ENCODE data around the gene PLEKHA7. TPM values are rescaled to one million over a fixed set of nuclear protein-coding genes. Genes with fewer than 3 reads are reported as not detected.

PLEKHA7 gene
- total and polyA plus RNA-seq, 4 donors: 13.3 to 31.8 (median 21.5) TPM

DNA sequence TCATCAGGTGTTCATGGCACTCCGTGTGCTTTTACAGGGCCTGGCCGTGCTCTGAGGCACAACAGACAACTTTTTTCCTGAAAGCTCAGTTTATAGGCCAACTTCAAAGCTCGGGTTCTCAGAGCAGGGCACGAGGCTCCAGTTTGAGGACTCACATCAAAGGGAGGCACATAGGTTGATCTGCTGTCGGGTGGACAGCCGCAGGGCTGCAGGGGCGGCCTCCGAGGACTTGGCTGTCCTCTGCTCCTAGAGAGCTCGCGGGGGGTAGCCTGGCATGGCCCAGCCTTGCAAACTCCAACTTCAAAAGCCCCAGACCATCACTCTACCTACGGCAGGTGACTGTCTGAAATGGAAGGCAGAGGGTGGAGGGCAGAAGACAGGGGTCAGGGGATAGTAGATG lies 244.2 kb downstream of the PLEKHA7 start:
- Histone ChIP-seq H3K27me3 (ENCODE audit: control insufficient read depth in 3 of 3, insufficient read depth in 3 of 3, low read length in 2 of 3) (peaks cover 0 to 2% (median 0%) of the 10 kb centered on the region in 3 donors), H3K9me3 (ENCODE audit: control insufficient read depth in 4 of 4, insufficient read depth in 3 of 4, low read length in 3 of 4) (peaks cover 0 to 2% (median 0%) of the 10 kb centered on the region in 4 donors), H3K4me1 (ENCODE audit: control insufficient read depth in 5 of 5, insufficient read depth in 5 of 5, low read length in 5 of 5) (no peaks in the 10 kb centered on the region), H3K4me3 (no peak overlapping the region), H3K27ac (ENCODE audit: low read depth in 1 of 2, low read length in 1 of 2) (no peak overlapping the region), H3K9ac (ENCODE audit: insufficient read depth in 1 of 2, low read length in 2 of 2) (no peak overlapping the region), H3K36me3 (ENCODE audit: control insufficient read depth in 4 of 4, insufficient read depth in 4 of 4, low read length in 4 of 4) (no peaks in the 10 kb centered on the region)
- DNase-seq (no peak), ATAC-seq (ENCODE audit: insufficient read depth, low FRiP score) (no peak)
- TF ChIP-seq, protein P1, sequence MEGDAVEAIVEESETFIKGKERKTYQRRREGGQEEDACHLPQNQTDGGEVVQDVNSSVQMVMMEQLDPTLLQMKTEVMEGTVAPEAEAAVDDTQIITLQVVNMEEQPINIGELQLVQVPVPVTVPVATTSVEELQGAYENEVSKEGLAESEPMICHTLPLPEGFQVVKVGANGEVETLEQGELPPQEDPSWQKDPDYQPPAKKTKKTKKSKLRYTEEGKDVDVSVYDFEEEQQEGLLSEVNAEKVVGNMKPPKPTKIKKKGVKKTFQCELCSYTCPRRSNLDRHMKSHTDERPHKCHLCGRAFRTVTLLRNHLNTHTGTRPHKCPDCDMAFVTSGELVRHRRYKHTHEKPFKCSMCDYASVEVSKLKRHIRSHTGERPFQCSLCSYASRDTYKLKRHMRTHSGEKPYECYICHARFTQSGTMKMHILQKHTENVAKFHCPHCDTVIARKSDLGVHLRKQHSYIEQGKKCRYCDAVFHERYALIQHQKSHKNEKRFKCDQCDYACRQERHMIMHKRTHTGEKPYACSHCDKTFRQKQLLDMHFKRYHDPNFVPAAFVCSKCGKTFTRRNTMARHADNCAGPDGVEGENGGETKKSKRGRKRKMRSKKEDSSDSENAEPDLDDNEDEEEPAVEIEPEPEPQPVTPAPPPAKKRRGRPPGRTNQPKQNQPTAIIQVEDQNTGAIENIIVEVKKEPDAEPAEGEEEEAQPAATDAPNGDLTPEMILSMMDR (IDR thresholded peaks at IDR 0.05; ENCODE audit: control extremely low read depth, extremely low read depth): no peak
- 80 to 90% methylated on average over 11 of the region's 11 CpGs for WGBS, 2 donors

GRCh38 chr11:16769386-16769785 lies 244.8 kb downstream of the PLEKHA7 start:
- peaks cover 0 to 2% (median 0%) of the 10 kb centered on the region in 3 donors for H3K27me3 ChIP-seq (ENCODE audit: control insufficient read depth in 3 of 3, insufficient read depth in 3 of 3, low read length in 2 of 3)
- H3K4me3 ChIP-seq: no peak overlapping the region
- H3K4me1 ChIP-seq (ENCODE audit: control insufficient read depth in 5 of 5, insufficient read depth in 5 of 5, low read length in 5 of 5): no peaks in the 10 kb centered on the region
- DNase-seq (no peak), ATAC-seq (ENCODE audit: insufficient read depth, low FRiP score) (no peak)
- WGBS, 2 donors: 94 to 100% methylated on average over 4 of the region's 4 CpGs
- H3K9me3 ChIP-seq (ENCODE audit: control insufficient read depth in 4 of 4, insufficient read depth in 3 of 4, low read length in 3 of 4): peaks cover 0 to 2% (median 0%) of the 10 kb centered on the region in 4 donors
- no peaks in the 10 kb centered on the region for H3K36me3 ChIP-seq (ENCODE audit: control insufficient read depth in 4 of 4, insufficient read depth in 4 of 4, low read length in 4 of 4)
- no peak overlapping the region for H3K27ac ChIP-seq (ENCODE audit: low read depth in 1 of 2, low read length in 1 of 2)
- TF ChIP-seq, protein P1 (IDR thresholded peaks at IDR 0.05; ENCODE audit: control extremely low read depth, extremely low read depth): no peak
- no peak overlapping the region for H3K9ac ChIP-seq (ENCODE audit: insufficient read depth in 1 of 2, low read length in 2 of 2)

GRCh38 chr11:16767957-16768356 lies 246.3 kb downstream of the PLEKHA7 start:
- Histone ChIP-seq H3K9me3 (ENCODE audit: control insufficient read depth in 4 of 4, insufficient read depth in 3 of 4, low read length in 3 of 4) (no peaks in the 10 kb centered on the region), H3K36me3 (ENCODE audit: control insufficient read depth in 4 of 4, insufficient read depth in 4 of 4, low read length in 4 of 4) (no peaks in the 10 kb centered on the region), H3K27me3 (ENCODE audit: control insufficient read depth in 3 of 3, insufficient read depth in 3 of 3, low read length in 2 of 3) (peaks cover 0 to 2% (median 0%) of the 10 kb centered on the region in 3 donors), H3K27ac (ENCODE audit: low read depth in 1 of 2, low read length in 1 of 2) (no peak overlapping the region), H3K9ac (ENCODE audit: insufficient read depth in 1 of 2, low read length in 2 of 2) (no peak overlapping the region), H3K4me3 (no peak overlapping the region), H3K4me1 (ENCODE audit: control insufficient read depth in 5 of 5, insufficient read depth in 5 of 5, low read length in 5 of 5) (no peaks in the 10 kb centered on the region)
- TF ChIP-seq, protein P1 (IDR thresholded peaks at IDR 0.05; ENCODE audit: control extremely low read depth, extremely low read depth): no peak
- DNase-seq (no peak), ATAC-seq (ENCODE audit: insufficient read depth, low FRiP score) (no peak)
- WGBS, 2 donors: 82 to 91% methylated on average over 4 of the region's 4 CpGs

DNA sequence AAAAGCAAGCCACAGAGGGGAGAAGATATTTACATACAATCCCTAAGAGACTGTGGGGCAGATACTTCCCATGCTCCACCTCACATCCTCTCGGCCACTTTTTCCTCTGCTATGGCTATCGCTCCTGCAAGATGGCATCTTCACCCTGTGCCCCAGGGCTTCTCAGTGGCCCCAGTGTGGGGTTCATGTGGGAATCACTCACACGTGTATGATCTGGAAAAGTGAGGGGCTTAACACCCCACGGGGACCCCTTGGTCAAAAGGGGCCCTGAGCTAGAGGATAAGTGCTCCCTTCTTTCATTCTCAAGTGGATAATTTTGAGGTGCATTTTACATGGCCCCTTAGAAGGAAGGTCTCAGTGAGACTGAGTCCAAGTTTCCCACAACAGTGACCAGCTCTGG lies 247.1 kb downstream of the PLEKHA7 start:
- Histone ChIP-seq H3K4me1 (ENCODE audit: control insufficient read depth in 5 of 5, insufficient read depth in 5 of 5, low read length in 5 of 5) (no peaks in the 10 kb centered on the region), H3K9ac (ENCODE audit: insufficient read depth in 1 of 2, low read length in 2 of 2) (no peak overlapping the region), H3K4me3 (no peak overlapping the region), H3K27me3 (ENCODE audit: control insufficient read depth in 3 of 3, insufficient read depth in 3 of 3, low read length in 2 of 3) (peaks cover 0 to 2% (median 0%) of the 10 kb centered on the region in 3 donors), H3K27ac (ENCODE audit: low read depth in 1 of 2, low read length in 1 of 2) (no peak overlapping the region), H3K36me3 (ENCODE audit: control insufficient read depth in 4 of 4, insufficient read depth in 4 of 4, low read length in 4 of 4) (no peaks in the 10 kb centered on the region), H3K9me3 (ENCODE audit: control insufficient read depth in 4 of 4, insufficient read depth in 3 of 4, low read length in 3 of 4) (no peaks in the 10 kb centered on the region)
- 80 to 97% methylated on average over 4 of the region's 4 CpGs for WGBS, 2 donors
- ATAC-seq (ENCODE audit: insufficient read depth, low FRiP score): no peak
- DNase-seq: no peak
- TF ChIP-seq, protein P1 (IDR thresholded peaks at IDR 0.05; ENCODE audit: control extremely low read depth, extremely low read depth): no peak

Measured in lung (tissue), 12 donors.